Measurements from ENCODE around the gene PASK.
A peak's percentile ranks its signal among the peaks of the same experiment; 100 is the strongest.

- peak; percentile 29 for TF ChIP-seq RAD21 (IDR thresholded peaks at IDR 0.05; ENCODE audit: low read depth)
- peak in 1 of 3 experiments; percentile 14; a peak in 1 of 6 replicates for TF ChIP-seq CTCF (IDR thresholded peaks at IDR 0.05 in 2 of 3, conservative IDR thresholded peaks at IDR 0.05 in 1 of 3; ENCODE audit: borderline replicate concordance in 1 of 3, insufficient read depth in 1 of 3, low read depth in 2 of 3, low read length in 2 of 3)
These were observed 85.7 kb downstream of the PASK start for GRCh38 chr2:241063587-241063986.

Measured in HCT116 (cell line).